Chondrocyte (in vitro differentiated cells): ENCODE measurements around the gene WDR87. TPM values are rescaled to one million over a fixed set of nuclear protein-coding genes. Genes with fewer than 3 reads are reported as not detected.

Experiments
- DNase-seq: peaks from one replicate; pipeline ENCODE4 v3.0.0; 2021; ENCODE audit warnings: mixed read lengths, low spot score
- H3K27ac Mint-ChIP-seq: one replicate; pipeline ENCODE4 v1.8.0; 2021; ENCODE audit warnings: mild to moderate bottlenecking, moderate library complexity, mixed read lengths; ENCODE audit not compliant: unreplicated experiment
- H3K27me3 Mint-ChIP-seq: 2 replicates; pipeline ENCODE4 v1.8.0; 2021; ENCODE audit warnings: low read depth, mixed read lengths
- H3K36me3 Mint-ChIP-seq: 2 replicates; pipeline ENCODE4 v1.8.0; 2021; ENCODE audit warnings: low read depth, mixed read lengths
- H3K4me1 Mint-ChIP-seq: 2 replicates; pipeline ENCODE4 v1.8.0; 2021; ENCODE audit warnings: low read depth, mild to moderate bottlenecking, mixed read lengths
- H3K4me3 Mint-ChIP-seq: one replicate; pipeline ENCODE4 v1.8.0; 2021; ENCODE audit warnings: mild to moderate bottlenecking, moderate library complexity, mixed read lengths; ENCODE audit not compliant: unreplicated experiment
- H3K9me3 Mint-ChIP-seq: 2 replicates; pipeline ENCODE4 v1.8.0; 2021; ENCODE audit warnings: low read depth, mixed read lengths
- CTCF ChIP-seq: fragments of 200-600 bp; sonication (generic); IDR thresholded peaks from 2 replicates; pipeline ENCODE4 v1.5.0; 2021; ENCODE audit warnings: antibody characterized with exemption, mild to moderate bottlenecking, moderate library complexity
- total RNA-seq: library from RNA; stranded (reverse); gene quantifications from 3 replicates; pipeline ENCODE4 v1.2.1, GENCODE V29; 2021

Gene WDR87
- total RNA-seq, 1 donor from 2014 or later, result not detected

- Mint-ChIP-seq H3K36me3 (no peaks in the 10 kb centered on the region), H3K4me3 (no peak overlapping the region), H3K27ac (no peak overlapping the region), H3K27me3 (no peaks in the 10 kb centered on the region), H3K4me1 (peaks cover 14% of the 10 kb centered on the region), H3K9me3 (no peaks in the 10 kb centered on the region)
- DNase-seq, result no peak
- TF ChIP-seq CTCF, result no peak
These were observed 45.4 kb upstream of the WDR87 start for GRCh38 chr19:37951816-37952210.

- DNase-seq, result no peak
- peaks cover 14% of the 10 kb centered on the region for H3K4me1 Mint-ChIP-seq
- H3K27me3 Mint-ChIP-seq, result no peaks in the 10 kb centered on the region
- H3K27ac Mint-ChIP-seq, result no peak overlapping the region
- H3K36me3 Mint-ChIP-seq, result no peaks in the 10 kb centered on the region
- no peak for TF ChIP-seq CTCF
- H3K9me3 Mint-ChIP-seq, result no peaks in the 10 kb centered on the region
- no peak overlapping the region for H3K4me3 Mint-ChIP-seq
These were observed 44.2 kb upstream of the WDR87 start for GRCh38 chr19:37950471-37951175.

DNA sequence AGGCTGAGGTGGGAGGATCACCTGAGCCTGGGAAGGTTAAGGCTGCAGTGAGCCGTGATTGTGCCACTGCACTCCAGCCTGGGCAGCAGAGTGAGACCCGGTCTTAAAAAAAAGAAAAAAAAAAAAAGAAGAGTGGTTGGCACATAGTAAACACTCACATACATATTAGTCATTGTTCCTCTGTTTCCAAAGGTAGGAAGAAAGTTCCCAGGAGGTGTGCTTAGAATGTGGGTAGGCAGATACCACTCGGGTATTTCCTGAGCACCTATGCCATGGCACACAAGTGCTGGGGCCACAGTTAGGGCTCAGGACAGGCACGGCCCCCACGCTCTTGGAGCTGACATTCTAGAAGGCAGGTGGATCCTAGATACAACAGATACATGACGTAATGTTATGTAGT is 42.0 kb upstream of the WDR87 start:
- Mint-ChIP-seq H3K27me3 (no peaks in the 10 kb centered on the region), H3K4me3 (no peak overlapping the region), H3K36me3 (no peaks in the 10 kb centered on the region), H3K27ac (no peak overlapping the region), H3K4me1 (peaks cover 8% of the 10 kb centered on the region), H3K9me3 (no peaks in the 10 kb centered on the region)
- TF ChIP-seq CTCF, result no peak
- no peak for DNase-seq

GRCh38 chr19:37947778-37948177 is 41.4 kb upstream of the WDR87 start:
- H3K4me3 Mint-ChIP-seq, result no peak overlapping the region
- no peaks in the 10 kb centered on the region for H3K27me3 Mint-ChIP-seq
- peaks cover 5% of the 10 kb centered on the region for H3K4me1 Mint-ChIP-seq
- H3K9me3 Mint-ChIP-seq, result no peaks in the 10 kb centered on the region
- no peak overlapping the region for H3K27ac Mint-ChIP-seq
- no peaks in the 10 kb centered on the region for H3K36me3 Mint-ChIP-seq
- DNase-seq, result no peak
- TF ChIP-seq CTCF, result no peak

- no peaks in the 10 kb centered on the region for H3K27me3 Mint-ChIP-seq
- no peak overlapping the region for H3K4me3 Mint-ChIP-seq
- H3K36me3 Mint-ChIP-seq, result no peaks in the 10 kb centered on the region
- DNase-seq, result no peak
- H3K9me3 Mint-ChIP-seq, result no peaks in the 10 kb centered on the region
- peaks cover 4% of the 10 kb centered on the region for H3K4me1 Mint-ChIP-seq
- no peak overlapping the region for H3K27ac Mint-ChIP-seq
- no peak for TF ChIP-seq CTCF
These were observed 39.7 kb upstream of the WDR87 start for GRCh38 chr19:37946132-37946531.
